ENCODE results near the gene GBX1.

- TF ChIP-seq MXI1 (IDR thresholded peaks at IDR 0.05; ENCODE audit: borderline replicate concordance, low read depth, low read length) (no peak), RAD21 (IDR thresholded peaks at IDR 0.05; ENCODE audit: low read length) (no peak), CTCF (conservative IDR thresholded peaks at IDR 0.05; ENCODE audit: low read depth, low read length) (no peak), CEBPB (IDR thresholded peaks at IDR 0.05; ENCODE audit: low read depth, low read length) (no peak), BHLHE40 (IDR thresholded peaks at IDR 0.05; ENCODE audit: low read depth, low read length) (no peak), FOS (IDR thresholded peaks at IDR 0.05; ENCODE audit: low read depth, low read length) (no peak), CHD1 (IDR thresholded peaks at IDR 0.05; ENCODE audit: low read depth, low read length) (no peak), RFX5 (IDR thresholded peaks at IDR 0.05; ENCODE audit: low read depth, low read length) (no peak), MAFK (IDR thresholded peaks at IDR 0.05; ENCODE audit: low read depth, low read length) (no peak), MAZ (IDR thresholded peaks at IDR 0.05; ENCODE audit: borderline replicate concordance, low read depth, low read length) (no peak)
- TF ChIP-seq, protein P1, sequence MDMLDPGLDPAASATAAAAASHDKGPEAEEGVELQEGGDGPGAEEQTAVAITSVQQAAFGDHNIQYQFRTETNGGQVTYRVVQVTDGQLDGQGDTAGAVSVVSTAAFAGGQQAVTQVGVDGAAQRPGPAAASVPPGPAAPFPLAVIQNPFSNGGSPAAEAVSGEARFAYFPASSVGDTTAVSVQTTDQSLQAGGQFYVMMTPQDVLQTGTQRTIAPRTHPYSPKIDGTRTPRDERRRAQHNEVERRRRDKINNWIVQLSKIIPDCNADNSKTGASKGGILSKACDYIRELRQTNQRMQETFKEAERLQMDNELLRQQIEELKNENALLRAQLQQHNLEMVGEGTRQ (IDR thresholded peaks at IDR 0.05; ENCODE audit: low read depth, low read length) = no peak
Measured at GRCh38 chr7:151193203-151193978, 25.9 kb upstream of the GBX1 start.
